Subcutaneous abdominal adipose tissue (tissue), 5 donors: ENCODE measurements around the gene F7.

Experiments
- H3K27ac ChIP-seq: one replicate; pipeline ENCODE4 v1.7.0; 2013; ENCODE audit warnings: low read depth, mild to moderate bottlenecking, inconsistent platforms, low read length, moderate library complexity
- H3K27me3 ChIP-seq, 5 donors: one replicate each; pipeline ENCODE4 v1.7.0; 2013; ENCODE audit warnings: low read length in 5 of 5, inconsistent platforms in 1 of 5; ENCODE audit not compliant: control insufficient read depth in 5 of 5, insufficient read depth in 4 of 5
- H3K36me3 ChIP-seq, 5 donors: one replicate each; pipeline ENCODE4 v1.7.0; 2013; ENCODE audit warnings: low read length in 5 of 5; ENCODE audit not compliant: control insufficient read depth in 5 of 5, insufficient read depth in 5 of 5
- H3K4me1 ChIP-seq, 5 donors: one replicate each; pipeline ENCODE4 v1.7.0; 2013; ENCODE audit warnings: low read length in 5 of 5, mild to moderate bottlenecking in 3 of 5, moderate library complexity in 1 of 5; ENCODE audit not compliant: control insufficient read depth in 5 of 5, insufficient read depth in 5 of 5
- H3K4me3 ChIP-seq, 5 donors: one replicate each; pipeline ENCODE4 v1.7.0; 2013; ENCODE audit warnings: low read length in 5 of 5, low read depth in 1 of 5
- H3K9ac ChIP-seq, 5 donors: one replicate each; pipeline ENCODE4 v1.7.0; 2013; ENCODE audit warnings: low read length in 5 of 5, mild to moderate bottlenecking in 4 of 5, moderate library complexity in 3 of 5
- H3K9me3 ChIP-seq, 5 donors: one replicate each; pipeline ENCODE4 v1.7.0; 2013; ENCODE audit warnings: low read length in 5 of 5; ENCODE audit not compliant: control insufficient read depth in 5 of 5
- donor health status: healthy.
- donor health status: healthy.
- donor health status: healthy.
- donor health status: healthy.
- donor health status: healthy.

The F7 gene

GRCh38 chr13:113090806-113091205, 14.8 kb upstream of the F7 start:
- no peaks in the 10 kb centered on the region for H3K4me1 ChIP-seq
- H3K9me3 ChIP-seq = no peaks in the 10 kb centered on the region
- peaks cover 3 to 15% (median 10%) of the 10 kb centered on the region in 5 donors for H3K27me3 ChIP-seq
- H3K9ac ChIP-seq = no peak overlapping the region
- H3K4me3 ChIP-seq = no peak overlapping the region
- peaks cover 0 to 68% (median 53%) of the 10 kb centered on the region in 5 donors for H3K36me3 ChIP-seq
- H3K27ac ChIP-seq = no peak overlapping the region

DNA sequence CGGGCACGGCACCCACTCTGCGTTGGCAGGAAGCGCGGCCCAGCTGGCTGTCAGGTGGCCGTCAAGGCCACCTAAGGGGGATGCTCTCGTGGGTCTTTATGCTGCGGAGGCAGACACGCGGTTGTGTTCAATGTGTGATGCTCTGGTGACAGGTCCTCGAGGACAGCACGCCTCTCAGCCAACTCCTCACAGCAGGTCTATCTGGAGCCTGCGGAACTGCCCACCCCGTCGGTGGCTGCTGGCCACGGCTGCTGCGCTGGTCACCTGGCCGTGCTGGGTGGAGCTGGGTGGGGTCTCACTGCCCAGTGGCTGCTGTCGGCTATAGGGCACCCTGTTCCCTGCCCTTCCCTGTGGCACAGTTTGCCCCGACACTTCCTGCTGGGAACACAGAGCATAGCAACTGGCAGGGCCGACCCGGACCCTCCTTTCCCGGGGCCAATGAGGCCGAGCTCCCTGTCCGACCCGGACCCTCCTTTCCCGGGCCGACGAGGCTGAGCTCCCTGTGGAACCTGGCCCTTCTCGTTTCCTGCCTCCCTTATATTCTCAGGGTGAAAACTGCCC, 14.3 kb upstream of the F7 start:
- H3K4me3 ChIP-seq = no peak overlapping the region
- H3K9ac ChIP-seq = no peak overlapping the region
- no peaks in the 10 kb centered on the region for H3K9me3 ChIP-seq
- H3K4me1 ChIP-seq = no peaks in the 10 kb centered on the region
- peaks cover 0 to 68% (median 54%) of the 10 kb centered on the region in 5 donors for H3K36me3 ChIP-seq
- H3K27ac ChIP-seq = no peak overlapping the region
- peaks cover 3 to 19% (median 11%) of the 10 kb centered on the region in 5 donors for H3K27me3 ChIP-seq

- Histone ChIP-seq H3K27ac (no peak overlapping the region), H3K36me3 (peaks cover 0 to 62% (median 50%) of the 10 kb centered on the region in 5 donors), H3K27me3 (peaks cover 3 to 19% (median 13%) of the 10 kb centered on the region in 5 donors), H3K9me3 (no peaks in the 10 kb centered on the region), H3K4me1 (no peaks in the 10 kb centered on the region), H3K4me3 (no peak overlapping the region), H3K9ac (no peak overlapping the region)
Measured at GRCh38 chr13:113091891-113092775, 13.5 kb upstream of the F7 start.

GRCh38 chr13:113092776-113093579, 12.6 kb upstream of the F7 start:
- H3K9ac ChIP-seq = no peak overlapping the region
- no peaks in the 10 kb centered on the region for H3K9me3 ChIP-seq
- peaks cover 3 to 21% (median 17%) of the 10 kb centered on the region in 5 donors for H3K27me3 ChIP-seq
- no peak overlapping the region for H3K4me3 ChIP-seq
- H3K36me3 ChIP-seq = peaks cover 0 to 55% (median 48%) of the 10 kb centered on the region in 5 donors
- no peaks in the 10 kb centered on the region for H3K4me1 ChIP-seq
- no peak overlapping the region for H3K27ac ChIP-seq

GRCh38 chr13:113093580-113094409, 11.8 kb upstream of the F7 start:
- Histone ChIP-seq H3K36me3 (peaks cover 0 to 54% (median 46%) of the 10 kb centered on the region in 5 donors), H3K4me1 (peaks cover 0 to 1% (median 0%) of the 10 kb centered on the region in 5 donors), H3K27ac (no peak overlapping the region), H3K9me3 (no peaks in the 10 kb centered on the region), H3K27me3 (peaks cover 3 to 26% (median 20%) of the 10 kb centered on the region in 5 donors), H3K4me3 (no peak overlapping the region), H3K9ac (no peak overlapping the region)

DNA sequence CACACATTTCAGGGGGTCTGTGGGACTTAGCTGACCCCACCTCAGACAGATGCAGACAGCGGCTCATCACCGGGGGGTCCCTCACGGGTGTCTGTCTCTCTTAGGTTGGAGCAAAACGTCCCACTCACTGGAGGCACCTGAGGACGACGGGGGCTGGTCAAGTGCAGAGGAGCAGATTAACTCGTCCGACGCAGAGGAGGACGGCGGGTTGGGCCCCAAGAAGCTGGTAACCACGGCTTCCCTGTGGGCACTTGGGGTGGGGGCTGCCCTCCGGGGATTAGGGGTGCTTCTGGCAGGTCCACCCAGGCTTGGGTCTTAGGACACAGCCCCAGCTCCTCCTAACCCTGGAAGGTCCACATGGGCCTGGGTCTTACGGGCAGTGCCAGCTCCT, 11.2 kb upstream of the F7 start:
- Histone ChIP-seq H3K27me3 (peaks cover 3 to 31% (median 23%) of the 10 kb centered on the region in 5 donors), H3K9ac (no peak overlapping the region), H3K4me3 (no peak overlapping the region), H3K4me1 (peaks cover 0 to 1% (median 0%) of the 10 kb centered on the region in 5 donors), H3K27ac (no peak overlapping the region), H3K9me3 (no peaks in the 10 kb centered on the region), H3K36me3 (peaks cover 0 to 50% (median 43%) of the 10 kb centered on the region in 5 donors)

DNA sequence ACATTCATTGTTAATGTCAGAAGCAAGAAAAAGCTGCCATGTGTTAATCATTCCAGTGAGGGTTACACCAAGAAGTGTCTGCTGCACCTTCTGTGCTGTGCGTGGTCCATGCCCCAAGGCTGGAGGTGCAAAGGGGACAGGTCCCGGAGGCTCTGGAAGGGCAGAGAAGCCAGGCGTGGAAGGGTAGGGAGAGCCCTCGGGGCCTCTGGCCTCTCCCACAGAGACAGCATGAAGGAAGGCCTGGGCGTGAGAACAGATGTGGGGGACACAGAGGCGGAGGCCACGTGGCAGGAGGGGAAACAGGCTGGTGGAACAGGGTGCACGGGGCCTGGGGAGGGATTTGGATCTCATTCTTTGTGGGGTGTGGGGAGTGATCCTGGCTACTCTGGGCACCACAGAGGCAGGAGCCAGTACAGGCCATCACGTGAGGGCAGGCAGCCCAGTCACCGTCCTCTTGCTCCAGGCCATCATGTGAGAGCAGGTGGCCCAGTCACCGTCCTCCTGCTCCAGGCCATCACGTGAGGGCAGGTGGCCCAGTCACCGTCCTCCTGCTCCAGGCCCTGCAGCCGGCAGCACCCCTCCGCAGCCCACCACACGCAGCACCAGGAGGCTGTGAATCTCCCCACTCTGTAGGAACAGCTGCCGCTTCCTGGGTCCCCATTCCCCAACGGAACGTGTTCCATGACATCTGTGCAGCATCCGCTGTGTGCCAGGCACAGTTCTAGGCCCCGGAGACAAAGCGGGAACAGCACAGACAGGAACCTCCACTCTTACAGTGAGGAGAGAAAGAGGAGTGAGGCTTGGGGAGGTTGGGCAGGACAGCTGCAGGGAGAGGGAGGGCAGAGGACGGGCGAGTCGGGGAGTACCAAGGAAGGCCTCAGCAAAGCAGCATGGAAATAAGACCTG, 10.2 kb upstream of the F7 start:
- Histone ChIP-seq H3K27ac (no peak overlapping the region), H3K4me3 (no peak overlapping the region), H3K9me3 (no peaks in the 10 kb centered on the region), H3K4me1 (peaks cover 0 to 1% (median 0%) of the 10 kb centered on the region in 5 donors), H3K9ac (no peak overlapping the region), H3K27me3 (peaks cover 3 to 31% (median 23%) of the 10 kb centered on the region in 5 donors), H3K36me3 (peaks cover 0 to 42% (median 36%) of the 10 kb centered on the region in 5 donors)

- Histone ChIP-seq H3K36me3 (peaks cover 0 to 37% (median 32%) of the 10 kb centered on the region in 5 donors), H3K27ac (no peak overlapping the region), H3K27me3 (peaks cover 3 to 31% (median 23%) of the 10 kb centered on the region in 5 donors)
Measured at GRCh38 chr13:113096052-113096744, 9.4 kb upstream of the F7 start.

More at GRCh38 chr13:113096052-113096744, 9.4 kb upstream of the F7 start:
- no peak overlapping the region for H3K9ac ChIP-seq
- no peaks in the 10 kb centered on the region for H3K9me3 ChIP-seq
- peaks cover 0 to 1% (median 0%) of the 10 kb centered on the region in 5 donors for H3K4me1 ChIP-seq
- no peak overlapping the region for H3K4me3 ChIP-seq
